BE2C (cell line): Measurements from ENCODE around the gene MARCKS.
"Not testable (repeated sequence)": the region's sequence is repeated elsewhere in the genome, so short reads cannot be mapped to it uniquely, and the experiment has no call there.

Experiments used
- DNase-seq: peaks from one replicate; pipeline ENCODE4 v3.0.0-alpha.2; 2020
- H3K27me3 ChIP-seq: fragments of 250-450 bp; sonication (Bioruptor Pico); 2 replicates; pipeline ENCODE4 v1.5.1; 2020; ENCODE audit warnings: mild to moderate bottlenecking
- H3K36me3 ChIP-seq: fragments of 250-450 bp; sonication (Bioruptor Pico); 2 replicates; pipeline ENCODE4 v1.5.1; 2020; ENCODE audit warnings: mild to moderate bottlenecking
- H3K4me1 ChIP-seq: fragments of 250-450 bp; sonication (Bioruptor Pico); 2 replicates; pipeline ENCODE4 v1.5.1; 2020
- H3K4me3 ChIP-seq: 2 replicates; pipeline ENCODE4 v1.5.1; 2011; ENCODE audit warnings: low read depth, low read length
- H3K9me3 ChIP-seq: fragments of 250-450 bp; sonication (Bioruptor Pico); 2 replicates; pipeline ENCODE4 v1.5.1; 2020
- CTCF ChIP-seq: IDR thresholded peaks from 2 replicates; pipeline ENCODE4 v1.5.1; 2012; ENCODE audit warnings: mild to moderate bottlenecking, low read depth, low read length

Gene MARCKS

GRCh38 chr6:113907102-113907815 is 50.1 kb downstream of the MARCKS start:
- H3K9me3 ChIP-seq, result no peaks in the 10 kb centered on the region
- no peaks in the 10 kb centered on the region for H3K36me3 ChIP-seq
- no peak for TF ChIP-seq CTCF
- no peak for DNase-seq
- H3K4me1 ChIP-seq, result no peaks in the 10 kb centered on the region
- H3K27me3 ChIP-seq, result no peaks in the 10 kb centered on the region
- H3K4me3 ChIP-seq, result no peak overlapping the region

- no peaks in the 10 kb centered on the region for H3K27me3 ChIP-seq
- no peaks in the 10 kb centered on the region for H3K36me3 ChIP-seq
- no peaks in the 10 kb centered on the region for H3K9me3 ChIP-seq
- H3K4me1 ChIP-seq, result no peaks in the 10 kb centered on the region
- H3K4me3 ChIP-seq, result no peak overlapping the region
- no peak for DNase-seq
- TF ChIP-seq CTCF, result no peak
Measured at GRCh38 chr6:113908801-113909200, 51.7 kb downstream of the MARCKS start.

GRCh38 chr6:113909224-113909856 is 52.2 kb downstream of the MARCKS start:
- no peak overlapping the region for H3K4me3 ChIP-seq
- H3K9me3 ChIP-seq, result no peaks in the 10 kb centered on the region
- no peaks in the 10 kb centered on the region for H3K27me3 ChIP-seq
- TF ChIP-seq CTCF, result peak; percentile 62
- DNase-seq, result peak; percentile 21
- no peaks in the 10 kb centered on the region for H3K36me3 ChIP-seq
- H3K4me1 ChIP-seq, result no peaks in the 10 kb centered on the region

- DNase-seq, H3K4me1 ChIP-seq, H3K27me3 ChIP-seq, H3K4me3 ChIP-seq, H3K9me3 ChIP-seq, H3K36me3 ChIP-seq: not testable (repeated sequence)
Measured at GRCh38 chr6:113910285-113910684, 53.1 kb downstream of the MARCKS start.
